Spleen (tissue), 7 donors: ENCODE measurements around the gene GPHN.

Experiments used
- CTCF ChIP-seq, 11 experiments: fragments of 200-600 bp in 7 of 11; fragments of 450-650 bp in 4 of 11; sonication (generic) in 4 of 11; IDR thresholded peaks in 8 of 11; conservative IDR thresholded peaks in 3 of 11; 1 replicate in 7 of 11; 2 replicates in 4 of 11; pipeline versions ENCODE4 v1.4.0 to v1.8.0; 2016 to 2021; ENCODE audit warnings: antibody characterized with exemption in 11 of 11, inconsistent platforms in 4 of 11, mild to moderate bottlenecking in 1 of 11
- POLR2A ChIP-seq, 3 donors: fragments of 450-650 bp; IDR thresholded peaks; one replicate each; pipeline ENCODE4 v1.5.1; 2017; ENCODE audit warnings: antibody characterized with exemption in 3 of 3, mild to moderate bottlenecking in 1 of 3
- POLR2AphosphoS5 ChIP-seq, 3 donors: sonication (generic); formaldehyde crosslinking; IDR thresholded peaks; one replicate each; pipeline ENCODE4 v1.5.1; 2017; ENCODE audit warnings: antibody characterized with exemption in 3 of 3
- donor health status: DM: no; HTN: no; CAD: no; lungs with moderate emphysema.
- donor health status: DM: no; HTN: no; CAD: no.
- donor health status: DM: no; HTN: no; CAD: no.

GRCh38 chr14:66881596-66881995 lies 373.6 kb downstream of the GPHN start:
- TF ChIP-seq CTCF (IDR thresholded peaks at IDR 0.05 in 8 of 11, conservative IDR thresholded peaks at IDR 0.05 in 3 of 11) (no peak), POLR2A (IDR thresholded peaks at IDR 0.05) (no peak), POLR2AphosphoS5 (IDR thresholded peaks at IDR 0.05) (no peak)
